BLaER1 treated with 17β-estradiol and CSF1 and Interleukin-3, amounts not matched to agents 10 nM and 100 nM (cell line): ENCODE measurements around the gene HSP90AA1.
"Not testable (repeated sequence)": the region's sequence is repeated elsewhere in the genome, so short reads cannot be mapped to it uniquely, and the experiment has no call there.

Experiments
- H3K27ac ChIP-seq, 11 experiments: shearing (Covaris generic); formaldehyde crosslinking; 2 replicates each; pipeline ENCODE4 v1.8.1; 2022
- H3K27me3 ChIP-seq, 11 experiments: shearing (Covaris generic); formaldehyde crosslinking; 2 replicates each; pipeline ENCODE4 v1.8.1; 2022
- H3K36me3 ChIP-seq, 11 experiments: shearing (Covaris generic); formaldehyde crosslinking; 2 replicates each; pipeline ENCODE4 v1.8.1; 2022
- H3K4me1 ChIP-seq, 10 experiments: shearing (Covaris generic); formaldehyde crosslinking; 2 replicates each; pipeline ENCODE4 v1.8.1; 2022
- H3K4me2 ChIP-seq, 11 experiments: shearing (Covaris generic); formaldehyde crosslinking; 2 replicates each; pipeline ENCODE4 v1.8.1; 2022
- H3K4me3 ChIP-seq, 10 experiments: shearing (Covaris generic); formaldehyde crosslinking; 2 replicates each; pipeline ENCODE4 v1.8.1; 2022
- H3K9ac ChIP-seq, 11 experiments: shearing (Covaris generic); formaldehyde crosslinking; 2 replicates each; pipeline ENCODE4 v1.8.1; 2022
- H3K9me3 ChIP-seq, 11 experiments: shearing (Covaris generic); formaldehyde crosslinking; replicated peaks in 1 of 11; 2 replicates each; pipeline ENCODE4 v1.8.1; 2022
- H4K20me1 ChIP-seq, 11 experiments: shearing (Covaris generic); formaldehyde crosslinking; 2 replicates each; pipeline ENCODE4 v1.8.1; 2022
- Cebpa-rat ChIP-seq, 11 experiments: shearing (Covaris generic); IDR thresholded peaks; 2 replicates each; pipeline ENCODE4 v1.8.1; 2022

The HSP90AA1 gene

DNA sequence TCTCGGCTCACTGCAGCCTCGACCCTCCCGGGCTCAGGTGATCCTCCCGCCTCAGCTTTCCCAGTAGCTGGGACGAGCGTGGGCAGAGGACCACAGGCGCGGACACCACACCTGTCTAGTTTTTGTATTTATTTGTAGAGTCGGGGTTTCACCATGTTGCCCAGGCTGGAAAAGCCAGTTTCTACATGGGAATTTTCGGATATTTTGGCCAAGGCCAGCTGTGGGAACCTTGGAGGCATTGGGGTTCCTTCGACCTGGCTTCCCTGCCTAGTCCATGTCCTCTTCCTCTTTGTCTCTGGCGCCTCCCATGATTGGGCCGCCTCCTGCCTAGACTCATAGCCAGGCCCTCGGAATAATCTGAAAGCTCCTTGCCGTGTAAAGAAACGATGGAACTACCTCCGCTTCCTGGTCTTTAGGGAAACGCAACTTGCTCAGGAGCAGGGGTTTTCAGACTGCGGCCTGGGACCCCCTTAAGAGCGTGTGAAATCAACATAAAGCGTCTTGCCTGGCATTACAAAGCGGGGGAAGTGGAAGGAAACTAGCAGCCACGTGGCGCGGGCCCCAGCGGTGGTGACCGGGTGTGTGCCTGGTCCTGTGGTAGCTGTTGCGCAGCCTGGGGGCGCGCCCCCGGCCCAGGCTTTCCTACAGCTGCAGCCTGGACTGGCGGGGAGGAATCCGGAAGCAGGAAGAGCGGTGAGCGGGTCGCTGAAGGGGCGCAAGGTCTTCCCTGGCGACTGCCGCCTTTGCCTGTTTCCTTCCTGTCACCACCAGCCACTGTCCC lies 1.4 kb upstream of the HSP90AA1 start:
- Histone ChIP-seq H3K9me3 (peaks cover 0 to 6% (median 0%) of the 10 kb centered on the region in 11 experiments; a peak in 1 of 22 replicates), H3K27ac (peak overlapping the region; percentile 91 to 98 (median 97)), H3K4me3 (peak overlapping the region; percentile 89 to 99 (median 96)), H3K4me2 (peak overlapping the region; percentile 86 to 98 (median 92)), H4K20me1 (peaks cover 31 to 36% (median 35%) of the 10 kb centered on the region in 11 experiments), H3K36me3 (peaks cover 28 to 34% (median 31%) of the 10 kb centered on the region in 11 experiments), H3K27me3 (no peaks in the 10 kb centered on the region), H3K4me1 (peaks cover 50 to 58% (median 55%) of the 10 kb centered on the region in 10 experiments), H3K9ac (peak overlapping the region; percentile 94 to 100 (median 98))
- peak in 7 of 11 experiments; percentile 7 to 93 (median 85); a peak in 11 of 22 replicates for TF ChIP-seq Cebpa-rat (IDR thresholded peaks at IDR 0.05)

DNA sequence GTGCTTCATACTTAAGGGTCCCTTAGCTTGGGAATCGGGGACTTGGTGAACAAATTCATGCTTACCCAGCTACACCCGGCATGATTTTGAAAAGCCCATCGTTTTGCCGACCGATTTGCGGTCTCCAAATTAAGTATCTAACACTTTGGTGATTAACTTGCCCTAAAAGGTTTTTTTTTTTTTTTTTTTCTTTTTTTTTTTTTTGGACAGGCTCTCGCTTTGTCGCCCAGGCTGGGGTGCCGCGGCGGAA lies 843 bp upstream of the HSP90AA1 start:
- Histone ChIP-seq H3K36me3 (peaks cover 33 to 39% (median 36%) of the 10 kb centered on the region in 11 experiments), H3K4me1 (peaks cover 55 to 63% (median 60%) of the 10 kb centered on the region in 10 experiments), H3K27me3 (no peaks in the 10 kb centered on the region), H3K27ac (peak overlapping the region; percentile 91 to 98 (median 97)), H4K20me1 (peaks cover 36 to 41% (median 40%) of the 10 kb centered on the region in 11 experiments), H3K4me2 (peak overlapping the region; percentile 86 to 98 (median 92)), H3K4me3 (peak overlapping the region; percentile 89 to 99 (median 96)), H3K9me3 (peaks cover 0 to 6% (median 0%) of the 10 kb centered on the region in 11 experiments; a peak in 1 of 22 replicates), H3K9ac (peak overlapping the region; percentile 94 to 100 (median 98))
- no peak for TF ChIP-seq Cebpa-rat (IDR thresholded peaks at IDR 0.05)

DNA sequence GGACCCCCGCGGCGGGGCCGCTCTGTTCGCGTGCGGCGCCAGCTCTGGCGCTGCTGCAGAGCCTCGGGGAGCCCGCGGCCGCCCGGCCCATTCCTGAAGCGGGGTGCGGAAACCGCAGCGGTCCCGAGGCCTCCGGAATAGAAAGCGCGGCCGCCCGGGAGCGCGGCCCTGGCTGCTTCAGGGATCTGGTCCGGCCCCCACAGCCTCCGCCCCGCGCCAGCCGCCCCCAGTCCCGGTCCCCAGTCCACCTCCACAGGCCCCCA lies 204 bp downstream of the HSP90AA1 start:
- peak overlapping the region; percentile 94 to 100 (median 98) for H3K9ac ChIP-seq
- peaks cover 44 to 49% (median 47%) of the 10 kb centered on the region in 11 experiments for H3K36me3 ChIP-seq
- peaks cover 47 to 52% (median 51%) of the 10 kb centered on the region in 11 experiments for H4K20me1 ChIP-seq
- peak overlapping the region; percentile 93 to 98 (median 97) for H3K27ac ChIP-seq
- H3K27me3 ChIP-seq, result no peaks in the 10 kb centered on the region
- H3K4me2 ChIP-seq, result peak overlapping the region; percentile 88 to 99 (median 97); a peak in 21 of 22 replicates
- no peak for TF ChIP-seq Cebpa-rat (IDR thresholded peaks at IDR 0.05)
- H3K9me3 ChIP-seq, result peaks cover 0 to 6% (median 0%) of the 10 kb centered on the region in 11 experiments; a peak in 1 of 22 replicates
- peaks cover 66 to 73% (median 70%) of the 10 kb centered on the region in 10 experiments for H3K4me1 ChIP-seq
- H3K4me3 ChIP-seq, result peak overlapping the region; percentile 89 to 99 (median 96)

DNA sequence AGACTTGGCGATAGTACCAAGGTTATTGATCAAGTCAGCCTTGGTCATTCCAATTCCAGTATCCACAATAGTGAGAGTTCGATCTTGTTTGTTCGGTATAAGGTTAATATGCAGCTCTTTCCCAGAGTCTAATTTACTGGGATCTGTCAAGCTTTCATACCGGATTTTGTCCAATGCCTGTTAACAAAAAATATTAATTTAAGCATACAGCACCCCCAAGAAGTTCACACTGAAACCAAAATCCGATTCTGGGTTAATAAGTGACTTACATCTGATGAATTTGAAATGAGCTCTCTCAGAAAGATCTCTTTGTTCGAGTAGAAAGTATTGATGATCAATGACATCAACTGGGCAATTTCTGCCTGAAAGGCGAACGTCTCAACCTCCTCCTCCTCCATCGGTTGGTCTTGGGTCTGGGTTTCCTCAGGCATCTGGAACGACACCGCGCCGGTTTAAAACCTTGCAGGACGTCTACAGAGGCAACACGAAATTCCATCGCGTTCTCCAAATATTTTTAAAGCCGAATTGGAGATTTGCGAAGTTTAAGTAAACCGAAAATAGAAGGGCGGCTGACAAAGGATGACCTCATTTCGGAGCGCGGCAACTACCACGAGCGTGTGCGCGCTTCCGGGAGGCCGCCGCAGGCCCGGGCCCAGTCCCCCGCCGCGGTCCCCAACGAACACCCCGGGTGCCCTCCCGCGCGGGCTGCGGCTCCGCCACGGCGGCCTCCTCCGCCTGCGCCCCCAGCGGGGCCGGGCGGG lies 716 bp downstream of the HSP90AA1 start:
- peak overlapping the region; percentile 89 to 99 (median 96) for H3K4me3 ChIP-seq
- peak overlapping the region; percentile 93 to 98 (median 97) for H3K27ac ChIP-seq
- H3K4me2 ChIP-seq, result peak overlapping the region; percentile 88 to 99 (median 97)
- TF ChIP-seq Cebpa-rat (IDR thresholded peaks at IDR 0.05), result no peak
- H3K9ac ChIP-seq, result peak overlapping the region; percentile 94 to 100 (median 98)
- H3K27me3 ChIP-seq, result no peaks in the 10 kb centered on the region
- H3K9me3 ChIP-seq, result peaks cover 0 to 6% (median 0%) of the 10 kb centered on the region in 11 experiments; a peak in 1 of 22 replicates
- peaks cover 52 to 57% (median 56%) of the 10 kb centered on the region in 11 experiments for H4K20me1 ChIP-seq
- H3K4me1 ChIP-seq, result peaks cover 68 to 77% (median 75%) of the 10 kb centered on the region in 10 experiments
- H3K36me3 ChIP-seq, result peaks cover 49 to 54% (median 52%) of the 10 kb centered on the region in 11 experiments

DNA sequence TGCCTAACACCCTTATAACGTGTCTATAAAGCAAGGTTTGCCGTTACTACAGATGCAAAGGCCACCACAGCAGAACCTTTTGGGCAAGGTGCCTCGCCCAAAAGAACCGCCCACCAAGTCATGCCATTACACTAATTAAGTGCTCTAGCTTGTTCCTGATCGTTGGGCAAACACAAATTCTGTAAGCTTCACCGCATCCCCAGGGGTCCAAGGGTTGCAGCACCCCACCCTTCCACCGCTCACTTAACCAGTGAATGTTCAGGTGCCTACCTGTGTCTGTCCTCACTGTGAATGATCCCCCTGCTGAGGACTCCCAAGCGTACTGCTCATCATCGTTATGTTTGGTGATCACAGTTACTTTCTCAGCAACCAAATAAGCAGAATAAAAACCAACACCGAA lies 1.4 kb downstream of the HSP90AA1 start:
- Histone ChIP-seq H3K9me3 (peaks cover 0 to 6% (median 0%) of the 10 kb centered on the region in 11 experiments; a peak in 1 of 22 replicates), H3K4me1 (peaks cover 68 to 83% (median 78%) of the 10 kb centered on the region in 10 experiments), H3K36me3 (peaks cover 55 to 61% (median 58%) of the 10 kb centered on the region in 11 experiments), H4K20me1 (peaks cover 58 to 63% (median 62%) of the 10 kb centered on the region in 11 experiments), H3K27ac (peak overlapping the region in 8 of 11 experiments; percentile 93 to 98 (median 97); a peak in 16 of 22 replicates), H3K4me3 (peak overlapping the region; percentile 89 to 99 (median 96)), H3K9ac (peak overlapping the region; percentile 94 to 100 (median 98)), H3K4me2 (peak overlapping the region; percentile 88 to 99 (median 97)), H3K27me3 (no peaks in the 10 kb centered on the region)
- no peak for TF ChIP-seq Cebpa-rat (IDR thresholded peaks at IDR 0.05)

DNA sequence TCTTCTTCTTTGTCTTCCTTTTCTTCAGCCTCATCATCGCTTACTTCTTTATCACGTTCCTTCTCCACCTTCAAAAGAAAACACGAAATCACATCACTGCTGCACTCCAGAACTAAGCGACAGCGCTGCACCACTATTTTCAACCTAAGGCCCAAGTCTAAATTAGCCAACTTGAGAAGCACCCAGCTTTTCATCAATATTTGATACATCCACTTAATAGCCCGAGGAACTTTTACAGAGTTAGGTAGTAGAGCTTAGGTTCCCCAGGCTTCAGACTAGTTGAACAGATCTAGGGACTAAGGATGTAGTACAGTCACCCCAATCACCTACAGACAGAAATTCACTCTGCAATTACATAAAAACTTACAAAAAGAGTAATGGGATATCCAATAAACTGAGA lies 1.9 kb downstream of the HSP90AA1 start:
- Histone ChIP-seq H3K9ac (peak overlapping the region; percentile 94 to 100 (median 98)), H4K20me1 (peaks cover 64 to 69% (median 68%) of the 10 kb centered on the region in 11 experiments), H3K36me3 (peaks cover 61 to 66% (median 64%) of the 10 kb centered on the region in 11 experiments), H3K4me2 (peak overlapping the region; percentile 88 to 99 (median 97)), H3K9me3 (peaks cover 0 to 6% (median 0%) of the 10 kb centered on the region in 11 experiments; a peak in 1 of 22 replicates), H3K27ac (peak overlapping the region in 4 of 11 experiments; percentile 66 to 98 (median 94); a peak in 6 of 22 replicates), H3K4me3 (peak overlapping the region; percentile 89 to 99 (median 96)), H3K4me1 (peaks cover 64 to 80% (median 76%) of the 10 kb centered on the region in 10 experiments), H3K27me3 (no peaks in the 10 kb centered on the region)
- TF ChIP-seq Cebpa-rat (IDR thresholded peaks at IDR 0.05), result no peak

DNA sequence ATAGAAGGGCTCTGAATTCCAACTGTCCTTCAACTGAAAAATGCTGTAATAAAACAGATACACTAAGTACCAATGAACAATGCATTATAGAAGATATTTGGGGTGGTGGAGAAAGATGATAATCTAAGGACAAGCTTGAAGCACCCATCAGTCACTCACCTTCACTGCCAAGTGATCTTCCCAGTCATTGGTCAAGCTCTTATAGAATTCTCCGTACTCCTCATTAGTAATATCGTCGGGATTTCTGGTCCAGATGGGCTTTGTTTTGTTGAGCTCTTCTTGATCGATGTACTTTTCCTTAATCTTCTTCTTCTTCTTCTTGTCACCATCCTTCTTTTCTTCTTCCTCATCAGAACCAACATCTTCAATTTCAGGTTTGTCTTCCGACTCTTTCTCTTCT lies 2.3 kb downstream of the HSP90AA1 start:
- not testable (repeated sequence) for H3K27me3 ChIP-seq, H3K9me3 ChIP-seq
- peaks cover 65 to 70% (median 68%) of the 10 kb centered on the region in 11 experiments for H3K36me3 ChIP-seq
- peak overlapping the region; percentile 89 to 99 (median 96) for H3K4me3 ChIP-seq
- H4K20me1 ChIP-seq, result peaks cover 68 to 73% (median 72%) of the 10 kb centered on the region in 11 experiments
- peaks cover 60 to 80% (median 74%) of the 10 kb centered on the region in 10 experiments for H3K4me1 ChIP-seq
- peak overlapping the region; percentile 94 to 100 (median 98) for H3K9ac ChIP-seq
- peak overlapping the region; percentile 88 to 99 (median 97) for H3K4me2 ChIP-seq
- peak overlapping the region in 5 of 11 experiments; percentile 15 to 98 (median 94); a peak in 9 of 22 replicates for H3K27ac ChIP-seq

DNA sequence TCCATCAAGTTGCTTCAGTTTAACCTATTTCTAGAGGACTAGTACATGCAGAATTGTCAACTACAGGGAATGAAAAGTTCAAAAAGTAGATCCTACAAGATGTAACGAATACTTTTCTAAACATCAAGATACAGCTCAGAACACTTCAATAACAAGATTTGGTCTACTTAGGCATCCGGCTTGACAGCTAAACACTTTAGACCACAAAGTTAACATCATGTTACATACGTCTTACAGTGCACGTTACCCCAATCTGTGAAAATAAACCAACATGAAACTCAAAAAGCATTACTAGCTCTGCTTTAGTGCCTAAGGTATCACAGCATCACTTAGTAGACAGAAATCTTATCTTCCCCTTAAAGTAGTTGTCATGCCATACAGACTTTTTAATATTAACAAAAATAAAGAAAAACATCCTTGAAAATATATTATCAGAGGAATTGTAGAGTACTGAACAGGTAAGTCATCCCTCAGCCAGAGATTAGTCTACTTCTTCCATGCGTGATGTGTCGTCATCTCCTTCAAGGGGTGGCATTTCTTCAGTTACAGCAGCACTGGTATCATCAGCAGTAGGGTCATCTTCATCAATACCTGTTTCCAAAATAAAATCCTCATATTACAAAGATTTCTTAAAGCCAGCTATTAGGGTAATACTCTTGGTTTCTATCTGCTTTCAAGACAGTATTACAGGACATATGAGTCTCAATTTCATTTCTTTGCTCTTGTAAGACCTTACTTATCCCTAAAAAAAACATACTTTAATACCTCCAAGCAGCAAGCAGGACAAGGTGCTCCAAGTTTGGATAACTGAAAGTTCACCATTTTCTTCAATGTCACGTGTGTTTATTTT lies 5.4 kb downstream of the HSP90AA1 start:
- peaks cover 71 to 100% (median 97%) of the 10 kb centered on the region in 11 experiments for H4K20me1 ChIP-seq
- H3K36me3 ChIP-seq, result peaks cover 77 to 100% (median 97%) of the 10 kb centered on the region in 11 experiments
- H3K9me3 ChIP-seq, result peaks cover 0 to 6% (median 0%) of the 10 kb centered on the region in 11 experiments; a peak in 1 of 22 replicates
- H3K4me1 ChIP-seq, result peaks cover 39 to 89% (median 69%) of the 10 kb centered on the region in 10 experiments
- no peak overlapping the region for H3K27ac ChIP-seq
- peak overlapping the region in 9 of 10 experiments; percentile 89 to 99 (median 96); a peak in 14 of 20 replicates for H3K4me3 ChIP-seq
- peak overlapping the region; percentile 88 to 99 (median 97); a peak in 21 of 22 replicates for H3K4me2 ChIP-seq
- H3K9ac ChIP-seq, result peak overlapping the region in 10 of 11 experiments; percentile 4 to 100 (median 97); a peak in 11 of 22 replicates
- TF ChIP-seq Cebpa-rat (IDR thresholded peaks at IDR 0.05), result no peak
- H3K27me3 ChIP-seq, result no peaks in the 10 kb centered on the region
